GM12878 (cell line): ENCODE results near the gene POLR1D. TPM values are rescaled to one million over a fixed set of nuclear protein-coding genes. Genes with fewer than 3 reads are reported as not detected.

Experiments used
- ATAC-seq: fragments of 200-7000 bp; cut with Tn5 transposase; 3 replicates; pipeline ENCODE4 v1.9.1; 2020; ENCODE audit warnings: mild to moderate bottlenecking, moderate library complexity
- BruUV-seq: library from RNA; stranded (reverse); fragments of 400-500 nt; replicated peaks from 2 replicates; lab custom pipeline; 2021; lab: Mats Ljungman, UMichigan
- CTCF ChIA-PET: fragments of 300-600 bp; sonication (Branson Sonifier 250); formaldehyde crosslinking; extraction: SDS; loops from one replicate; lab custom pipeline; 2021; ENCODE audit warnings: inconsistent platforms; lab: Yijun Ruan, JAX
- POLR2A ChIA-PET: fragments of 350-600 bp; formaldehyde crosslinking; extraction: SDS; loops from one replicate; lab custom pipeline; 2021; ENCODE audit warnings: inconsistent platforms; lab: Charles Lee
- RAD21 ChIA-PET: fragments of 300-600 bp; sonication (Branson Sonifier 250); formaldehyde crosslinking; loops from one replicate; lab custom pipeline; 2023; ENCODE audit warnings: antibody characterized with exemption; ENCODE audit not compliant: unreplicated experiment; lab: Charles Lee
- SMC1A ChIA-PET: fragments of 300-600 bp; sonication (Branson Sonifier 250); formaldehyde crosslinking; loops from one replicate; lab custom pipeline; 2023; ENCODE audit not compliant: unreplicated experiment, uncharacterized antibody; lab: Charles Lee
- DNase-seq: peaks from one replicate; pipeline ENCODE4 v3.0.0-alpha.2; 2011; ENCODE audit warnings: low read depth, low spot score
- FAIRE-seq: peaks from 3 replicates; lab custom pipeline; 2011; peaks lifted over from hg19 to GRCh38; lab: Jason Lieb, UNC
- H2AFZ ChIP-seq: 2 replicates; pipeline ENCODE4 v1.6.0; 2011; ENCODE audit warnings: low read depth, low read length, control low read depth; ENCODE audit not compliant: control insufficient read depth
- H3K27ac ChIP-seq: 2 replicates; pipeline ENCODE4 v1.5.1; 2011; ENCODE audit warnings: control low read depth; ENCODE audit not compliant: control insufficient read depth, insufficient read depth
- H3K27me3 ChIP-seq, 2 experiments: replicated peaks in 1 of 2; 2 replicates each; pipeline versions ENCODE4 v1.6.0 to v1.6.1; 2011; ENCODE audit warnings: low read length in 1 of 2; ENCODE audit not compliant: control insufficient read depth in 2 of 2, insufficient read depth in 2 of 2
- H3K36me3 ChIP-seq, 2 experiments: 2 replicates each; pipeline ENCODE4 v1.5.1; 2011; ENCODE audit warnings: low read length in 1 of 2; ENCODE audit not compliant: control insufficient read depth in 2 of 2, insufficient read depth in 2 of 2
- H3K4me1 ChIP-seq: 2 replicates; pipeline ENCODE4 v1.6.1; 2011; ENCODE audit warnings: mild to moderate bottlenecking, low read length, moderate library complexity, mixed read lengths; ENCODE audit not compliant: control insufficient read depth, insufficient read depth
- H3K4me2 ChIP-seq: 2 replicates; pipeline ENCODE4 v1.6.0; 2011; ENCODE audit warnings: control low read depth; ENCODE audit not compliant: control insufficient read depth, insufficient read depth
- H3K4me3 ChIP-seq: fragments of 200-600 bp; sonication (generic); 2 replicates; pipeline ENCODE4 v1.5.1; 2016
- H3K79me2 ChIP-seq: 2 replicates; pipeline ENCODE4 v1.6.0; 2011; ENCODE audit warnings: low read length; ENCODE audit not compliant: control insufficient read depth, insufficient read depth
- H3K9ac ChIP-seq: 2 replicates; pipeline ENCODE4 v1.8.0; 2011; ENCODE audit warnings: low read length, control low read depth, mixed read lengths; ENCODE audit not compliant: control insufficient read depth, insufficient read depth
- H3K9me3 ChIP-seq: replicated peaks from 3 replicates; pipeline ENCODE4 v1.5.1; 2011; ENCODE audit warnings: mild to moderate bottlenecking, low read length; ENCODE audit not compliant: control insufficient read depth, insufficient read depth
- H4K20me1 ChIP-seq: 2 replicates; pipeline ENCODE4 v1.6.0; 2011; ENCODE audit not compliant: control insufficient read depth, insufficient read depth
- BACH1 ChIP-seq: fragments of 450-650 bp; IDR thresholded peaks from 2 replicates; pipeline ENCODE4 v1.6.1; 2017; ENCODE audit warnings: mild to moderate bottlenecking, borderline replicate concordance
- BMI1 ChIP-seq: fragments of 450-650 bp; IDR thresholded peaks from 2 replicates; pipeline ENCODE4 v1.6.1; 2016; ENCODE audit warnings: mild to moderate bottlenecking, moderate library complexity, borderline replicate concordance
- CBFB ChIP-seq: IDR thresholded peaks from 2 replicates; pipeline ENCODE4 v1.6.1; 2016; ENCODE audit warnings: antibody characterized with exemption, low read depth
- CBX5 ChIP-seq: sonication (generic); IDR thresholded peaks from 2 replicates; pipeline ENCODE4 v1.6.1; 2016; ENCODE audit warnings: low read depth, moderate library complexity, mild to moderate bottlenecking, inconsistent platforms
- CREB1 ChIP-seq: IDR thresholded peaks from 2 replicates; pipeline ENCODE4 v1.6.1; 2012; ENCODE audit warnings: low read depth, mild to moderate bottlenecking, inconsistent platforms
- E4F1 ChIP-seq: fragments of 450-650 bp; IDR thresholded peaks from 2 replicates; pipeline ENCODE4 v1.6.1; 2018; ENCODE audit warnings: borderline replicate concordance, mild to moderate bottlenecking; ENCODE audit not compliant: partially characterized antibody
- EP300 ChIP-seq, 2 experiments: fragments of 150-350 bp in 1 of 2; IDR thresholded peaks; 2 replicates each; pipeline ENCODE4 v1.6.1; 2011 to 2012; ENCODE audit warnings: low read depth in 2 of 2, low read length in 2 of 2, borderline replicate concordance in 1 of 2, improper control_type of control experiment in 1 of 2, inconsistent platforms in 1 of 2; ENCODE audit not compliant: control insufficient read depth in 1 of 2
- EZH2 ChIP-seq: IDR thresholded peaks from 2 replicates; pipeline ENCODE4 v1.6.1; 2012; ENCODE audit warnings: low read depth, mild to moderate bottlenecking, control low read depth, inconsistent platforms, low read length, borderline replicate concordance; ENCODE audit not compliant: control insufficient read depth
- JUNB ChIP-seq: IDR thresholded peaks from 2 replicates; pipeline ENCODE4 v1.6.1; 2016; ENCODE audit warnings: antibody characterized with exemption, mild to moderate bottlenecking
- KAT2A ChIP-seq: conservative IDR thresholded peaks from 2 replicates; pipeline ENCODE4 v1.6.1; 2011; ENCODE audit warnings: low read depth, low read length; ENCODE audit not compliant: control insufficient read depth
- RBBP5 ChIP-seq: fragments of 200-600 bp; sonication (generic); conservative IDR thresholded peaks from 2 replicates; pipeline ENCODE4 v1.6.1; 2016
- RELA ChIP-seq: fragments of 450-650 bp; IDR thresholded peaks from 2 replicates; pipeline ENCODE4 v1.8.0; 2014; ENCODE audit warnings: borderline replicate concordance; ENCODE audit not compliant: partially characterized antibody
- TAF1 ChIP-seq: IDR thresholded peaks from 2 replicates; pipeline ENCODE4 v1.6.1; 2011; ENCODE audit warnings: mild to moderate bottlenecking, low read depth, low read length, borderline replicate concordance
- TBL1XR1 ChIP-seq: IDR thresholded peaks from 2 replicates; pipeline ENCODE4 v1.6.1; 2012; ENCODE audit warnings: low read depth, low read length, improper control_type of control experiment
- TCF7 ChIP-seq: IDR thresholded peaks from 2 replicates; pipeline ENCODE4 v1.6.1; 2014; ENCODE audit warnings: antibody characterized with exemption, borderline replicate concordance
- ZBED1 ChIP-seq: IDR thresholded peaks from 2 replicates; pipeline ENCODE4 v1.6.1; 2016; ENCODE audit warnings: borderline replicate concordance
- ZNF217 ChIP-seq: fragments of 450-650 bp; IDR thresholded peaks from 2 replicates; pipeline ENCODE4 v1.6.1; 2017; ENCODE audit warnings: antibody characterized with exemption, mild to moderate bottlenecking
- ZNF384 ChIP-seq: IDR thresholded peaks from 2 replicates; pipeline ENCODE4 v1.6.1; 2012; ENCODE audit warnings: low read depth, mild to moderate bottlenecking, low read length, improper control_type of control experiment, borderline replicate concordance
- ZNF592 ChIP-seq: fragments of 450-650 bp; IDR thresholded peaks from 2 replicates; pipeline ENCODE4 v1.6.1; 2017; ENCODE audit warnings: mild to moderate bottlenecking, moderate library complexity
- WGBS: methylation state at CpG from one replicate; pipeline ENCODE4 v1.1.6; 2016; ENCODE audit warnings: low lambda C conversion rate; ENCODE audit not compliant: insufficient replicate concordance, insufficient coverage; ENCODE audit errors: missing lambda C conversion rate; 5-methylcytosine and 5-hydroxymethylcytosine counted together
- in situ Hi-C: fragments of 300-500 bp; cut with MboI; formaldehyde crosslinking; loops from 9 replicates; pipeline ENCODE4 v1.14.3; 2018; ENCODE audit warnings: mixed read lengths
- intact Hi-C: fragments of 100-400 bp; cut with micrococcal nuclease; formaldehyde crosslinking; loops from one replicate; pipeline ENCODE4 v1.14.2; 2022; ENCODE audit not compliant: unreplicated experiment
- polyA plus RNA-seq, 11 experiments: library from polyadenylated mRNA; depleted of rRNA in 4 of 11; unstranded in 6 of 11; stranded (reverse) in 5 of 11; fragments of >200 nt; fragmentation: Nextera tagmentation in 4 of 11; fragmentation: Illumina TruSeq in 1 of 11; extraction: Ambion mirVana in 4 of 11; extraction: Trizol in 1 of 11; gene quantifications; 1 replicate in 1 of 11; 2 replicates in 10 of 11; pipeline versions ENCODE4 v1.2.1 to v1.2.3, GENCODE V29; 2011 to 2016; ENCODE audit warnings: inconsistent platforms in 2 of 11, missing spikeins in 2 of 11, low read depth in 1 of 11
- total RNA-seq, 4 experiments: library from RNA; depleted of rRNA in 3 of 4; stranded (reverse); fragments of >200 nt in 3 of 4; fragmentation: Illumina TruSeq in 1 of 4; extraction: Trizol in 1 of 4; gene quantifications; 2 replicates each; pipeline versions ENCODE4 v1.2.1 to v1.2.3, GENCODE V29; 2013 to 2021

POLR1D gene
- total and polyA plus RNA-seq, 10 of the 15 experiments (the other 5 are each of a cell fraction or from before 2014, with no cell fraction given): 119 to 223 (median 160) TPM

GRCh38 chr13:27654059-27654458 is 32.4 kb downstream of the POLR1D start:
- WGBS: 99% methylated on average over 3 of the region's 3 CpGs
- ChIA-PET RAD21 (interaction anchor here (1.6 kb wide), 1 partner anchor 13 kb away, joined by 3 read pairs; no protein-coding TSS in a partner anchor), POLR2A (no interaction called here)

More at GRCh38 chr13:27654059-27654458, 32.4 kb downstream of the POLR1D start:
- Histone ChIP-seq H3K9ac (no peak overlapping the region), H3K27me3 (no peaks in the 10 kb centered on the region), H3K4me2 (no peak overlapping the region), H3K9me3 (peaks cover 11% of the 10 kb centered on the region), H4K20me1 (no peaks in the 10 kb centered on the region; the same call in 1 of the 2 replicates), H3K4me1 (no peaks in the 10 kb centered on the region), H3K4me3 (no peak overlapping the region), H3K27ac (no peak overlapping the region), H3K79me2 (no peaks in the 10 kb centered on the region), H2AFZ (no peak overlapping the region), H3K36me3 (peaks cover 6 to 18% of the 10 kb centered on the region in 2 experiments)
- ChIA-PET CTCF (interaction anchor here (1.2 to 1.6 kb wide), 2 partner anchors 12 to 192 kb away, joined by 3 to 4 read pairs; no protein-coding TSS in a partner anchor), SMC1A (interaction anchor here (1.4 kb wide), 1 partner anchor 10 kb away, joined by 4 read pairs; no protein-coding TSS in a partner anchor)
- no peak for DNase-seq
- BruUV-seq: no TSS peak
- FAIRE-seq: no peak
- in situ Hi-C loops (no loop called here), intact Hi-C loops (no loop called here)
- ATAC-seq: no peak
- no peak for TF ChIP-seq KAT2A
- TF ChIP-seq BMI1: no peak
- no peak for TF ChIP-seq TCF7
- TF ChIP-seq ZBED1: no peak
- no peak for TF ChIP-seq BACH1
- no peak for TF ChIP-seq CBX5
- TF ChIP-seq ZNF592: no peak
- TF ChIP-seq ZNF384: no peak
- no peak for TF ChIP-seq EP300 (IDR thresholded peaks at IDR 0.05; ENCODE audit: borderline replicate concordance in 1 of 2, control insufficient read depth in 1 of 2, low read depth in 2 of 2, low read length in 2 of 2)
- no peak for TF ChIP-seq JUNB
- no peak for TF ChIP-seq E4F1
- TF ChIP-seq TAF1: no peak
- no peak for TF ChIP-seq CREB1
- TF ChIP-seq RBBP5: no peak
- no peak for TF ChIP-seq CBFB
- no peak for TF ChIP-seq TBL1XR1
- no peak for TF ChIP-seq ZNF217
- TF ChIP-seq RELA: no peak
- no peak for TF ChIP-seq EZH2
